Activated CD4-positive, CD25-positive, alpha-beta regulatory T cell treated with anti-CD3 and anti-CD28 coated beads, Interleukin-2, amount 50 U/mL, for 72 hours (primary cell): Measurements from ENCODE around the gene SLC24A3.

ENCODE experiments used
- DNase-seq: peaks from one replicate; pipeline ENCODE4 v3.0.0; 2021

SLC24A3 gene

GRCh38 chr20:19519466-19519865 lies 307.0 kb downstream of the SLC24A3 start:
- no peak for DNase-seq

DNA sequence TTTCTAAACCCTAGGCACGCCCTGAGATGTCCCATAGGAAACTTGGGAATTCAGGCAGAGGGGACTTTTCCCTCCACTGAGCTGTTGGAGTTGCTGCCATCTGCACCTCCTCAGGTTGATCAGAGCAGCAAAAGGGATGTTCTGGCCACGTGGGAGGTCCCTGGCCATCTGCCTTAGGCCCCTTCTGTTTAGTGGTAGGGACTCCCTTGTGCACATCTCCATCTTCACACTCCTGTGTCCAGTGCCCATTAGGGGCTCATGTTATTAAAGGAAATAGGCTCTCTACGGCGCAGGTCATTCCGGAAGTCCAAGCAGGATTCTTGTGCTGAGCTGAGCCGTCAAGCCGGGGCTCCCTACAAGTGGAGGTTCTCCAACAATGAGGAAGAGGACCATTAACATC lies 307.8 kb downstream of the SLC24A3 start:
- DNase-seq = no peak

DNA sequence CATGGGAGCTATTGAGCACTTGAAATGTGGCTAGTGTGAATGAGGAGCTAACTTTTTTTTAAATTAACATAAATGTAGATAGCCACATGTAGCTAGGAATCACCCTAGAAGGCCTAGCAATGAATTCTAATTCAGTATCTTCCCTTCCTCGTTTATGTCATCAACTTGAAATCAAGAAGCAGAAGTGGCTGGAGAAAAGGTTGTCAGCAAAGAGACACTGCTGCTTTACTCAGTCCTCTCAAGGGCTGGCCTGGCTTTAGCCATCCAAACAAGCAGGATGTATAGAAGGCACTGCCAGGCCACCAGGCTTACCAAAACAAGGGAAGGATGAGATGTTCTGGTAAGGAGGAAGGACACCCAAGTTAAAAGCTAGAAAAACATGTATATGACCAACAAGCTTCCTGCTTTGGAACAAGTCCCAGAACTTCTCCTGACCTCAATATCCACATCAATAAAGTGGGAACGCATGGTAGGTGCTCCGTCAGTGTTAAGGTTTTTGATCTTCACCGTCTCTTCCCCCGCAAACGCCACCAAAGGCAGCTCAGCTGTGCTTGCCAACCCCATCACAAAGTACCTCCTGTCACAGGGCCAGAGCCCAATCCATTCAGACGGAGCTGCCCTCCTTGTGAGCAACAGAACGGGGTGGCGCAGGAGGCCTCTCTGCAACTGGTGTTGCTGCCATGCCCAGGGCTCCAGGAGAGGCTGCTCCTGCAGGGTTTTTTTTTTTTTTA lies 309.8 kb downstream of the SLC24A3 start:
- no peak for DNase-seq

GRCh38 chr20:19522836-19523590 lies 310.6 kb downstream of the SLC24A3 start:
- no peak for DNase-seq

DNA sequence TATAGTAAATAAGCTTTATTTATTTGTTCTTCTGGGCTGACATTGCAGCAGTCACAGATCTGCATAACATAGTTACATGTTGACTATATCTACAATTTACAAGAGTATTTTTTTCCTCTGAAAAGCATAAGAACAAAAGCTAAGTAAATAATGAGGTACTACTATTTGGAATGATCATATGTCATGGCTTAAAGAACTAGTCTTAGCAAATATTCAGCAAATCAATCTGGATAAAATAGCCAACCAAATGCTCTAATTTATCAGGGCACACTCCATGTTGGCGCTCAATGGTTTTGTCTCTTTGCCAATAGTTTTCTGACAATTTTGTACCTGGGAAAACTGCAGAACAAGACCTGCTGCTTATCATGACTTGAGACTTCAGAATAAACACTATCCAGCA lies 312.2 kb downstream of the SLC24A3 start:
- no peak for DNase-seq

GRCh38 chr20:19527509-19527908 lies 315.1 kb downstream of the SLC24A3 start:
- no peak for DNase-seq

DNA sequence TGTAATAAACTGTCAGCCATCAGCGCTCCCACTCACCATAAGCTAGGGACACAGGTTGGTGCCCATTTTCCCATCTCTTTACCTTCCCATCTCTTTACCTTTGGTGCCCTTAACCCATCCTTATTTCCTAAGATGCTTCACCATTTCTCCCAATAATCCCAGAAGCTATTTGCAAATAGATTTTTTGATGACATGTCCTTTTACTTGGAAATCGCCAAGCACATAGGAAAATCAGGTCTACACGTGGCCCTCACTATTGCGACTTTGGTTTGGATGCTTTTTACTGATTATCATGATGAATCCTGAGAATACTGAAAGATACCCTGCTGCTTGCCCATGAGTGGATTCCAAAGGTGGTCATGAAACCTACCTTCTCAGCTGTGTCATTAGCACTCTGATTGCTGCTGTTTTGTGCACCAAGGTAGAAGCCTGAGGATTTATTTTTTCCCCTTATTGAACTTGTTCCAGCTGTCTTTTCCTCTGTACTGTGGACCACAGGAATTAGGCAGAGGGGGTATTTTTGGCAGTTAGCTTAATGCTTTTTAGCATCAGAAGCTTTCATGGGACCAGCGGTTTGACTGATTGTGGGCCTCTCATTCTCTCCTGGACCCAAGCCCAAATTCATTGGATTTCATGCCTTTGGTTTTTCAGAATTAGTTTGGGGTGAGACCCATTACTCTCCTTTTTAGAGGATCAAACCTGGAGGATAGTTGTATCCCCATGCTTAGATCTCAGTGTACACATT lies 316.0 kb downstream of the SLC24A3 start:
- no peak for DNase-seq

DNA sequence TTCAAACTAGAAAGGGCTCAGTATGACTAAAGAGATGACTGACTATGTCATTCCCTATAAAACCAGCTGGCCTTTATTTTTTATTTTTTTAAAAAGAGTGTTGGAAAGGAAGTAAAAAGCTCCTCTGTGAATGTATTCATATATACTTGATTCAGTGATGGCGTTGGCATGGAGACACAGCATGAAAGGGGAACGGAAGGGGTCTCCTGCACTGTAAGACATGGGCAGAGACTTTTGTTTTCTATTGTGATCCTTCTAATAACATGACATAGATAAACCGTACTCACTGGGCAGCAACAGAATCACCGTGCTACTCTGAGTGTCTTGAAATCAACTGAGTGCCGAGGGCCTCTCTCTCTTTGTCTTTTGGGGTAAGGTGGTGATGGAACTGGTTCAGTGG lies 317.6 kb downstream of the SLC24A3 start:
- no peak for DNase-seq

GRCh38 chr20:19531446-19531845 lies 319.0 kb downstream of the SLC24A3 start:
- no peak for DNase-seq

GRCh38 chr20:19538556-19538955 lies 326.1 kb downstream of the SLC24A3 start:
- DNase-seq = no peak

DNA sequence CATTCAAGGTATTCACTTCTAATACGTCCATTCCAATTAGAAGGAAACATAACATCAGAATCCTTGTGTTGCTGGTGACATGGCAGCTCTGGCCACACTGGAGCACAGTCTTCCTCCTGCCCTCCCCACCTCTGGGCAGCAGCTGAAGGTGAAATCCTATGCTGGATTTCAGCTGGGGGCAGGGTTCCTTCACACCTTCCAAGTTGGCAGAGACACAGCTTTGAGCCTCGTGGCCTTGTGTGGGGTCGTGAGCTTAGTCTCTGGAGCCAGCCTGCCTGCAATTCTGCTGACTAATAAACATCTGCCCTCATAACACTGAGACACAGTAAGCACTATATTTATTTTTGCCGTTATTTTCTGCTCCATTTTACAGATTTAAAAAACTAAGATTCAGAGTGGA lies 326.7 kb downstream of the SLC24A3 start:
- DNase-seq = no peak

DNA sequence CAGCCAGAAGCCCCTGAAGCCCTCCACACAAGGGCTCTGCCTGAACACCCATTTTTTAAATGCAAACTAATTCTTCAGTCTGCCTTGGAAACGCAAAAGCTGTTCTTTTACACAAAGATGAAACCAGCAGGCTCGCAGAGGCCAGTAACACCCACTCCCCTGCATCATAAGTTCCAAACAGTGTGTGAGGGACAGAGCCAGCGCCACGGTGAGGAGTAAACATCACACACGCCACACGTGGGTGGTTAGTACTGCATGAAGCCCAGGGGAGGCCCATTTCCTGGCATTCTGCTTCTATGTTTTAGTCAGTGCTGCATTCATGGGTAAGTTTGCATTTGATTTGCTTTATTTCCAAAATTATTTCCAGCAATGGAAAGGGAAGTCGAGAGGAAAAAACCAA lies 327.9 kb downstream of the SLC24A3 start:
- no peak for DNase-seq

GRCh38 chr20:19543101-19543500 lies 330.7 kb downstream of the SLC24A3 start:
- no peak for DNase-seq

DNA sequence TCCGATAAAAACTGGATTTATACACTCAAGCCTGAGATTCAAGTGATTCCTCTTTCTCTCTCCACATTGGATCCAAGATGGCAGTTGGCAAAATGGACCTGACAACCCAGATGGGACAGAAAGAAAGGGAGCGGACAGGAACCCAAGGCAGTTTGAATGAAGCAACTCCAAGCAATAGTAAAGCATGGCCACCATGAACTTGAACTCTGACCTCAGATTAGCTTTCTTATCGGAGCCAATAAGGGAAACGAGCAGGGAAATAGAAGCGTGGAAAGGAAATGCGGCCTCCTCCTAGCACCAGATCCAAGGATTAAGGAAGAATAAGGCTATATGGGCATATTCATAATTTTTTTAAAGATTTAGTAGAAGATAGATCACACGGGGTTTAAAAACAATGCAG lies 332.2 kb downstream of the SLC24A3 start:
- no peak for DNase-seq

GRCh38 chr20:19546648-19547047 lies 334.2 kb downstream of the SLC24A3 start:
- DNase-seq = no peak

- no peak for DNase-seq
These were observed 335.1 kb downstream of the SLC24A3 start for GRCh38 chr20:19547547-19547946.

DNA sequence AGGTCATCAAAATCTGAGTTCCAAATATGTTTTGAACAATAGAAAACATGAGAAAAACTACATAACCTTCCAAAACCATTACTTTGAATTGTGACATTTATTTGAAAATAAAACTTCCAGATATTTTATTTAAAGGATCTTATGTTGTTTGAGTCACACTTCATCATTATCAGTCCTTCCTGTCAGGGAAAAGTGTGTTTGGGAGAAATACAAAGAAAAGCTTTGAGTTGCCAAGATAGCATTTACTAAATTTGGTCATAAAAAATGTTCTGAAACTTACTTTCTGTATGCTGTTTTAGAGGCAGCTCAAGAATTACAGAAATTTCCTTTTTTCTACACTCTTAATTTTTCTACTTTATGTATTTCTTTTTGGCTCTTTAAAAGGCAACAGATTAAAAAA lies 337.5 kb downstream of the SLC24A3 start:
- DNase-seq = no peak

DNA sequence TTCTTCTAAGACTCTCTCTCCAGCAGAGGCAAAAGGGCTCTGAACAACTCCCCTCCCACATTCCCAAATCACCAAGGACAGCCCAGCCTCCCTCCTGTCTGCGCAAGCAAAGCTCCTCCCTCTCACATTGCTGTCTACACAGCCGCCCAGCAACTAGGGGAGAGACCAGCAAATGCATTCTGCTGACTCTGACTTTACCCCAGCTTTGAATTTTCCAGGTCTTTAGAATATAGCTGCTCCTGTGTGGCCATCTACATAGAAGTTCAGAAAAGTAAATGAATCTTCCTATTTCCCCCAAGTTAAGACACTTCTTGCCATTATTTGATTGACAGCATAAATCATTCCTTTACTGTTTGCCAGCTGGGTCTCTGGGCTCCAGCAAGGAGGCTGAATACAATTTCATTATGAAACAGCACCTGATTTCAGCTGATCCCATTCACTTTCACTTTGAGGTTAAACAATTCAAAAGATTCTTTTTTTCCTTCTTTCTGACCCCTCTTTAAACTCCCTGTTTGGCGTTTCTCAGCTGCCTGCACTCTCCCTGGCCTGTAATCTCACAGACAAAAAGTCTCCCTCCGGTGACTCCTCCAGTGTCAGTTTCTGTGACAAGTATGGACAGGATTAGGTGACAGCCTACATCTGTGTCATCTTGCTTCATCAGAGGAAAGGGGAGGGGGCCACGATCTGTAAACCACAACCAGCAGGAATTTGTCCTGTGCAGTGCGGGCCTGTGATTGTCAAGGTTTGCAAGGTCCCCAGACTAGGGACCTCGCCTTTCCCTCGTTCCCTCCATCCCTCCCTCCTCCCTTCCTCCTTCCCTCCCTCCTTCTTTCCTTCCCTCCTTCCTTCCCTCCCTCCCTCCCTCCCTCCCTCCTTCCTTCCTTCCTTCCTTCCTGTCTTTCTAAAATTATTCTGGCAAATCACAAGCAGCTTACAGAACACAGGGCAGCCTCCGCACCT lies 340.1 kb downstream of the SLC24A3 start:
- DNase-seq = no peak

- DNase-seq = no peak
These were observed 342.2 kb downstream of the SLC24A3 start for GRCh38 chr20:19554666-19555065.

- DNase-seq = no peak
These were observed 343.3 kb downstream of the SLC24A3 start for GRCh38 chr20:19555726-19556125.

- DNase-seq = no peak
These were observed 344.8 kb downstream of the SLC24A3 start for GRCh38 chr20:19557291-19557690.

DNA sequence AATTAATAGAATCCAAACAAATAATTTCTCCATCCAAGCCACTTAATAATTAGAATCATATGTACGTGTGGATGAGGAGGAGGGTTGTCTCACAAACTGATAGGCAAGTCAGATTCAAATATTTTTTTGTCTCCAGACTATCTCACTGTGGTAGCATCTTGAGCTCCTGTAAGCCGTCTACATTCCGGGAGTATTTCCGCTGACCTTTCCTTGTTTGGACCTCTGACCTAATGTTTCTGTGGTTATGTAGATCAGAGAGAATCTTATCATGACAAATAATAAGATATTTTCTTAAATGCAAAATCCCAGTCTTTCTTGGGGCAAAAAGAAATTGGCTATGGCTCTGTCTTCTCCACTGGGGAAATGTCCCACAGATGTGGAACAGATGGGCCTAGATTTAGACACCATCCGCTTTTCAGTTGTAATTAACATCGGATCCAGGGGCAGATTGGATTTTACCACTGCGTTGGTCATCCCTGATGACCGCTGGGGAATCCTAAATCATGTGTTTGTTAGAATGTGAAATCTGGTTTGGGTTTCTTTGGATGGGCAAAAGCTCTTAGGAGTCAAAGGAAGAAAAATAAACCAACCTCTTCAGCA lies 348.5 kb downstream of the SLC24A3 start:
- no peak for DNase-seq
